WI38 (cell line): ENCODE results near the gene TTC39A.

Source experiments
- H3K4me3 ChIP-seq: 2 replicates; pipeline ENCODE4 v1.5.1; 2011; ENCODE audit warnings: low read depth, mild to moderate bottlenecking, control low read depth, low read length
- CTCF ChIP-seq: IDR thresholded peaks from 2 replicates; pipeline ENCODE4 v1.5.1; 2012; ENCODE audit warnings: low read depth, mild to moderate bottlenecking, control low read depth, low read length

TTC39A gene

GRCh38 chr1:51355382-51355781, 25.0 kb upstream of the TTC39A start:
- no peak overlapping the region for H3K4me3 ChIP-seq
- TF ChIP-seq CTCF, result no peak

GRCh38 chr1:51354416-51354815, 24.1 kb upstream of the TTC39A start:
- no peak for TF ChIP-seq CTCF
- no peak overlapping the region for H3K4me3 ChIP-seq

GRCh38 chr1:51351907-51352306, 21.5 kb upstream of the TTC39A start:
- H3K4me3 ChIP-seq, result no peak overlapping the region
- no peak for TF ChIP-seq CTCF

- TF ChIP-seq CTCF, result no peak
Observed at GRCh38 chr1:51349862-51350261, 19.5 kb upstream of the TTC39A start.

GRCh38 chr1:51348147-51348527, 17.8 kb upstream of the TTC39A start:
- no peak for TF ChIP-seq CTCF

More at GRCh38 chr1:51349862-51350261, 19.5 kb upstream of the TTC39A start:
- no peak overlapping the region for H3K4me3 ChIP-seq

GRCh38 chr1:51347398-51348146, 17.2 kb upstream of the TTC39A start:
- TF ChIP-seq CTCF, result no peak
- no peak overlapping the region for H3K4me3 ChIP-seq

More at GRCh38 chr1:51348147-51348527, 17.8 kb upstream of the TTC39A start:
- H3K4me3 ChIP-seq, result no peak overlapping the region

GRCh38 chr1:51346086-51346942, 16.0 kb upstream of the TTC39A start:
- no peak overlapping the region for H3K4me3 ChIP-seq
- TF ChIP-seq CTCF, result no peak
